H1 (cell line): ENCODE measurements around the gene TNFAIP1. TPM values are rescaled to one million over a fixed set of nuclear protein-coding genes. Genes with fewer than 3 reads are reported as not detected.

Experiments
- CTCF ChIA-PET: fragments of 300-600 bp; sonication (Branson Sonifier 250); formaldehyde crosslinking; loops from one replicate; lab custom pipeline; 2021; ENCODE audit not compliant: partially characterized antibody; lab: Charles Lee
- POLR2A ChIA-PET: fragments of 300-600 bp; sonication (Branson Sonifier 250); formaldehyde crosslinking; loops from one replicate; lab custom pipeline; 2021; ENCODE audit warnings: inconsistent platforms; ENCODE audit not compliant: partially characterized antibody; lab: Charles Lee
- DNase-seq, 2 experiments: peaks; one replicate each; pipeline versions ENCODE4 v3.0.0 to v3.0.0-alpha.2; 2010 to 2022; ENCODE audit warnings: low spot score in 2 of 2, low read depth in 1 of 2, mixed read lengths in 1 of 2
- FAIRE-seq: peaks from 2 replicates; lab custom pipeline; 2011; peaks lifted over from hg19 to GRCh38; lab: Jason Lieb, UNC
- H2AFZ ChIP-seq: 2 replicates; pipeline ENCODE4 v1.8.1; 2012; ENCODE audit warnings: low read length, inconsistent platforms
- H2AK5ac ChIP-seq: 2 replicates; pipeline ENCODE4 v1.6.1; 2013; ENCODE audit warnings: low read depth, low read length
- H2BK120ac ChIP-seq: replicated peaks from 2 replicates; pipeline ENCODE3; 2013; ENCODE audit warnings: low read depth, low read length, inconsistent platforms
- H2BK12ac ChIP-seq: 2 replicates; pipeline ENCODE4 v1.6.1; 2013; ENCODE audit warnings: low read depth, low read length
- H2BK15ac ChIP-seq: 2 replicates; pipeline ENCODE4 v1.6.1; 2013; ENCODE audit warnings: low read length
- H2BK20ac ChIP-seq: 2 replicates; pipeline ENCODE4 v1.6.1; 2013; ENCODE audit warnings: low read length
- H2BK5ac ChIP-seq: 2 replicates; pipeline ENCODE4 v1.6.1; 2013; ENCODE audit warnings: low read depth, low read length
- H3K14ac ChIP-seq: 2 replicates; pipeline ENCODE4 v1.6.1; 2013; ENCODE audit warnings: inconsistent platforms; ENCODE audit not compliant: insufficient read length
- H3K18ac ChIP-seq: 2 replicates; pipeline ENCODE4 v1.6.1; 2013; ENCODE audit warnings: low read length; ENCODE audit errors: extremely low read depth
- H3K23ac ChIP-seq: 2 replicates; pipeline ENCODE4 v1.6.1; 2013; ENCODE audit warnings: inconsistent platforms; ENCODE audit not compliant: insufficient read length
- H3K23me2 ChIP-seq: 2 replicates; pipeline ENCODE4 v1.6.1; 2013; ENCODE audit warnings: low read depth, low read length
- H3K27ac ChIP-seq: 2 replicates; pipeline ENCODE4 v1.6.1; 2011; ENCODE audit warnings: low read depth, low read length, inconsistent platforms
- H3K27me3 ChIP-seq, 4 experiments: replicated peaks in 1 of 4; 1 replicate in 1 of 4; 2 replicates in 3 of 4; pipeline versions ENCODE4 v1.6.1 to v1.8.1; 2011 to 2013; ENCODE audit warnings: low read length in 3 of 4, mild to moderate bottlenecking in 3 of 4, inconsistent platforms in 2 of 4, mixed read lengths in 2 of 4, moderate library complexity in 1 of 4; ENCODE audit not compliant: control insufficient read depth in 3 of 4, insufficient read depth in 3 of 4; ENCODE audit errors: extremely low read depth in 1 of 4
- H3K36me3 ChIP-seq, 4 experiments: 2 replicates each; pipeline versions ENCODE4 v1.6.1 to v1.8.1; 2011 to 2013; ENCODE audit warnings: mild to moderate bottlenecking in 4 of 4, low read length in 3 of 4, moderate library complexity in 2 of 4, control low read depth in 1 of 4, inconsistent platforms in 1 of 4; ENCODE audit not compliant: insufficient read depth in 4 of 4, control insufficient read depth in 2 of 4
- H3K4ac ChIP-seq: replicated peaks from 2 replicates; pipeline ENCODE3; 2013; ENCODE audit warnings: low read length, low read depth, mixed read lengths, inconsistent platforms; ENCODE audit not compliant: insufficient read length
- H3K4me1 ChIP-seq, 4 experiments: replicated peaks in 1 of 4; 1 replicate in 1 of 4; 2 replicates in 3 of 4; pipeline versions ENCODE4 v1.6.1 to v1.8.1; 2011 to 2013; ENCODE audit warnings: low read length in 3 of 4, inconsistent platforms in 2 of 4, mixed read lengths in 1 of 4; ENCODE audit not compliant: insufficient read depth in 4 of 4, control insufficient read depth in 3 of 4
- H3K4me2 ChIP-seq, 2 experiments: 2 replicates each; pipeline versions ENCODE4 v1.6.1 to v1.8.1; 2011 to 2013; ENCODE audit warnings: low read depth in 2 of 2, low read length in 2 of 2, control low read depth in 1 of 2, inconsistent platforms in 1 of 2, mild to moderate bottlenecking in 1 of 2; ENCODE audit not compliant: insufficient read depth in 1 of 2
- H3K4me3 ChIP-seq, 4 experiments: fragments of 200-600, 300-600 bp in 1 of 4; sonication (generic), shearing (Covaris generic), sonication (Bioruptor Twin) in 1 of 4; 2 replicates each; pipeline versions ENCODE4 v1.5.1 to v1.8.1; 2011 to 2016; ENCODE audit warnings: low read length in 4 of 4, low read depth in 3 of 4, control low read depth in 2 of 4, inconsistent platforms in 2 of 4, mild to moderate bottlenecking in 2 of 4, mixed read lengths in 1 of 4, moderate library complexity in 1 of 4; ENCODE audit not compliant: insufficient read depth in 2 of 4; ENCODE audit errors: extremely low read depth in 1 of 4
- H3K56ac ChIP-seq: replicated peaks from 2 replicates; pipeline ENCODE3; 2013; ENCODE audit warnings: low read depth, mild to moderate bottlenecking, mixed read lengths, low read length, inconsistent platforms; ENCODE audit not compliant: insufficient read length
- H3K79me1 ChIP-seq: 2 replicates; pipeline ENCODE4 v1.6.1; 2013; ENCODE audit warnings: low read depth, low read length, control low read depth
- H3K79me2 ChIP-seq, 2 experiments: 2 replicates each; pipeline versions ENCODE4 v1.6.1 to v1.8.1; 2012 to 2013; ENCODE audit warnings: low read length in 2 of 2, mild to moderate bottlenecking in 2 of 2, inconsistent platforms in 1 of 2; ENCODE audit not compliant: insufficient read depth in 2 of 2, control insufficient read depth in 1 of 2
- H3K9ac ChIP-seq, 4 experiments: replicated peaks in 1 of 4; 1 replicate in 1 of 4; 2 replicates in 3 of 4; pipeline versions ENCODE4 v1.6.1 to v1.8.1; 2011 to 2013; ENCODE audit warnings: low read depth in 3 of 4, low read length in 3 of 4, control low read depth in 2 of 4, mild to moderate bottlenecking in 2 of 4, moderate library complexity in 2 of 4, inconsistent platforms in 1 of 4; ENCODE audit errors: extremely low read depth in 1 of 4
- H3K9me3 ChIP-seq, 2 experiments: 2 replicates each; pipeline versions ENCODE4 v1.6.1 to v1.8.1; 2012 to 2013; ENCODE audit warnings: mild to moderate bottlenecking in 2 of 2, moderate library complexity in 2 of 2, control low read depth in 1 of 2, inconsistent platforms in 1 of 2, low read depth in 1 of 2, low read length in 1 of 2, mixed read lengths in 1 of 2; ENCODE audit not compliant: insufficient read depth in 2 of 2
- H4K20me1 ChIP-seq, 2 experiments: replicated peaks in 1 of 2; 2 replicates each; pipeline versions ENCODE3 to v1.8.1; 2011 to 2013; ENCODE audit warnings: inconsistent platforms in 2 of 2, low read length in 2 of 2, mild to moderate bottlenecking in 1 of 2; ENCODE audit not compliant: insufficient read depth in 2 of 2, control insufficient read depth in 1 of 2
- H4K5ac ChIP-seq: 2 replicates; pipeline ENCODE4 v1.6.1; 2013; ENCODE audit warnings: low read length, low read depth, mixed read lengths, inconsistent platforms; ENCODE audit not compliant: insufficient read length
- H4K8ac ChIP-seq: 2 replicates; pipeline ENCODE4 v1.8.0; 2013; ENCODE audit warnings: mild to moderate bottlenecking, moderate library complexity, low read length, inconsistent platforms; ENCODE audit not compliant: insufficient read depth; ENCODE audit errors: extremely low read depth
- H4K91ac ChIP-seq: replicated peaks from 2 replicates; pipeline ENCODE3; 2013; ENCODE audit warnings: low read length, mixed read lengths, inconsistent platforms; ENCODE audit not compliant: insufficient read length
- CBX5 ChIP-seq: fragments of 300-800, 300-1000 bp; sonication (generic); IDR thresholded peaks from 2 replicates; pipeline ENCODE4 v1.7.1; 2016; ENCODE audit warnings: antibody characterized with exemption, low read length, low read depth
- CBX8 ChIP-seq: fragments of 300-800, 300-1000 bp; sonication (generic); IDR thresholded peaks from 2 replicates; pipeline ENCODE4 v1.7.1; 2016; ENCODE audit warnings: low read depth, low read length, borderline replicate concordance
- CHD1 ChIP-seq: IDR thresholded peaks from 2 replicates; pipeline ENCODE4 v1.6.1; 2012; ENCODE audit warnings: low read depth, low read length, improper control_type of control experiment
- CHD2 ChIP-seq: IDR thresholded peaks from 2 replicates; pipeline ENCODE4 v1.6.1; 2012; ENCODE audit warnings: low read length, improper control_type of control experiment
- FOSL1 ChIP-seq: IDR thresholded peaks from 2 replicates; pipeline ENCODE4 v1.6.1; 2011; ENCODE audit warnings: mild to moderate bottlenecking, low read depth, low read length, moderate library complexity; ENCODE audit not compliant: insufficient read depth
- GTF2F1 ChIP-seq: IDR thresholded peaks from 2 replicates; pipeline ENCODE4 v1.6.1; 2012; ENCODE audit warnings: low read depth, low read length, improper control_type of control experiment, borderline replicate concordance
- KDM4A ChIP-seq: IDR thresholded peaks from one replicate; pipeline ENCODE4 v1.7.1; 2012; ENCODE audit warnings: low read depth, mild to moderate bottlenecking, moderate library complexity, low read length, inconsistent platforms; ENCODE audit not compliant: severe bottlenecking
- MAFK ChIP-seq: IDR thresholded peaks from 2 replicates; pipeline ENCODE4 v1.6.1; 2012; ENCODE audit warnings: low read depth, mild to moderate bottlenecking, improper control_type of control experiment, low read length
- RNF2 ChIP-seq: fragments of 200-900, 300-1000 bp; sonication (generic); IDR thresholded peaks from 2 replicates; pipeline ENCODE4 v1.7.1; 2016; ENCODE audit warnings: borderline replicate concordance, low read depth, mild to moderate bottlenecking, antibody characterized with exemption, low read length; ENCODE audit not compliant: poor library complexity, severe bottlenecking; ENCODE audit errors: missing control alignments
- YY1 ChIP-seq: IDR thresholded peaks from 2 replicates; pipeline ENCODE4 v1.6.1; 2011; ENCODE audit warnings: low read depth, mild to moderate bottlenecking, low read length
- WGBS, 2 experiments: shearing (Covaris generic) in 1 of 2; methylation state at CpG; one replicate each; pipeline versions ENCODE4 v1.1.6 to v1.1.7; 2013 to 2015; ENCODE audit warnings: low lambda C conversion rate in 2 of 2, mixed read lengths in 2 of 2, inconsistent platforms in 1 of 2, low coverage in 1 of 2, missing lambda C conversion rate in 1 of 2; ENCODE audit not compliant: insufficient replicate concordance in 2 of 2, insufficient coverage in 1 of 2, insufficient read length in 1 of 2; ENCODE audit errors: extremely low coverage in 1 of 2, missing lambda C conversion rate in 1 of 2; 5-methylcytosine and 5-hydroxymethylcytosine counted together
- polyA plus RNA-seq, 7 experiments: library from polyadenylated mRNA; depleted of rRNA in 3 of 7; stranded (reverse) in 5 of 7; unstranded in 2 of 7; fragments of >200 nt in 5 of 7; fragments of 200-250 nt in 2 of 7; gene quantifications; 1 replicate in 5 of 7; 2 replicates in 1 of 7; 4 replicates in 1 of 7; pipeline versions ENCODE4 v1.2.1 to v1.2.3, GENCODE V29; 2011 to 2013; ENCODE audit warnings: missing spikeins in 2 of 7, mixed read lengths in 2 of 7
- total RNA-seq: library from RNA; stranded (reverse); fragmentation: NEBNext Ultra II Directional; extraction: Animal tissue kit (Norgen Biotek cat#: 25700); gene quantifications from 2 replicates; pipeline ENCODE4 v1.2.1, GENCODE V29; 2021

The TNFAIP1 gene
- total and polyA plus RNA-seq, 2 of the 8 experiments (the other 6 are each of a cell fraction or from before 2014, with no cell fraction given) = 16.9 to 19.5 TPM

GRCh38 chr17:28379814-28380801 lies 44.5 kb downstream of the TNFAIP1 start:
- H4K8ac ChIP-seq = no peak overlapping the region
- no peak overlapping the region for H4K5ac ChIP-seq
- peaks cover 2 to 9% of the 10 kb centered on the region in 2 experiments for H4K20me1 ChIP-seq
- H3K79me2 ChIP-seq = no peaks in the 10 kb centered on the region
- POLR2A ChIA-PET = interaction anchor here (0.6 to 12.7 kb wide), 4 partner anchors 8 to 23 kb away, joined by 3 to 135 read pairs (median 6); partner anchors contain the start of genes POLDIP2, SARM1 and SLC46A1
- no peak overlapping the region for H3K18ac ChIP-seq
- H2BK120ac ChIP-seq = no peak overlapping the region
- H2BK20ac ChIP-seq = 0 out of 2 replicates have a peak overlapping the region, but pooled peaks have one; percentile 21
- H2BK15ac ChIP-seq = no peak overlapping the region
- H3K4ac ChIP-seq = no peak overlapping the region
- peaks cover 0 to 13% (median 6%) of the 10 kb centered on the region in 4 experiments; a peak in 4 of 7 replicates for H3K4me1 ChIP-seq
- H2BK12ac ChIP-seq = no peak overlapping the region
- H3K79me1 ChIP-seq = no peaks in the 10 kb centered on the region; the same call in 1 of the 2 replicates
- H3K4me2 ChIP-seq = no peak overlapping the region; a peak in 1 of 4 replicates
- DNase-seq (no peak), FAIRE-seq (no peak)
- no peak overlapping the region for H3K14ac ChIP-seq
- H2BK5ac ChIP-seq = no peak overlapping the region
- no peak overlapping the region for H4K91ac ChIP-seq
- H3K23ac ChIP-seq = no peak overlapping the region
- no peak overlapping the region for H3K4me3 ChIP-seq
- no peaks in the 10 kb centered on the region for H3K9me3 ChIP-seq
- H3K36me3 ChIP-seq = no peaks in the 10 kb centered on the region
- CTCF ChIA-PET = interaction anchor here (0.9 to 14.7 kb wide), 11 partner anchors 8 to 169 kb away, joined by 3 to 142 read pairs (median 4); partner anchors contain the start of gene SARM1
- WGBS, 2 experiments = 85% methylated on average over 10 of the region's 10 CpGs; no CpG with 5 or more reads in 1 of the 2 experiments
- H3K27me3 ChIP-seq = peaks cover 33 to 55% (median 48%) of the 10 kb centered on the region in 4 experiments
- no peak overlapping the region for H3K27ac ChIP-seq
- H3K56ac ChIP-seq = no peak overlapping the region
- peaks cover 14% of the 10 kb centered on the region for H3K23me2 ChIP-seq
- H2AK5ac ChIP-seq = no peak overlapping the region
- no peak overlapping the region for H3K9ac ChIP-seq
- no peak overlapping the region for H2AFZ ChIP-seq
- TF ChIP-seq CHD1 (no peak), CHD2 (no peak), CBX8 (no peak), YY1 (no peak), MAFK (no peak), KDM4A (no peak), FOSL1 (no peak), RNF2 (no peak), GTF2F1 (no peak), CBX5 (no peak)
